GM12878 (cell line): ENCODE measurements around the gene OR4B1.

ENCODE experiments used
- BHLHE40 ChIP-seq, 2 experiments: fragments of 450-650 bp in 1 of 2; IDR thresholded peaks; 2 replicates each; pipeline ENCODE4 v1.6.1; 2011 to 2017; ENCODE audit warnings: low read depth in 2 of 2, borderline replicate concordance in 1 of 2, improper control_type of control experiment in 1 of 2, low read length in 1 of 2, mild to moderate bottlenecking in 1 of 2
- ZNF384 ChIP-seq: IDR thresholded peaks from 2 replicates; pipeline ENCODE4 v1.6.1; 2012; ENCODE audit warnings: low read depth, mild to moderate bottlenecking, low read length, improper control_type of control experiment, borderline replicate concordance
- TF ChIP-seq, protein P1 (sequence below), 3 experiments: IDR thresholded peaks in 2 of 3; conservative IDR thresholded peaks in 1 of 3; 2 replicates each; pipeline ENCODE4 v1.5.1; 2011; ENCODE audit warnings: low read depth in 3 of 3, low read length in 3 of 3, mild to moderate bottlenecking in 3 of 3, control low read depth in 2 of 3, moderate library complexity in 2 of 3, inconsistent platforms in 1 of 3, mixed read lengths in 1 of 3; ENCODE audit not compliant: control insufficient read depth in 2 of 3, insufficient read depth in 1 of 3; ENCODE audit errors: extremely low read depth in 1 of 3
- TF ChIP-seq, protein P2 (sequence below): fragments of 450-650 bp; IDR thresholded peaks from 2 replicates; pipeline ENCODE4 v1.6.1; 2016; ENCODE audit warnings: mild to moderate bottlenecking

DNA sequence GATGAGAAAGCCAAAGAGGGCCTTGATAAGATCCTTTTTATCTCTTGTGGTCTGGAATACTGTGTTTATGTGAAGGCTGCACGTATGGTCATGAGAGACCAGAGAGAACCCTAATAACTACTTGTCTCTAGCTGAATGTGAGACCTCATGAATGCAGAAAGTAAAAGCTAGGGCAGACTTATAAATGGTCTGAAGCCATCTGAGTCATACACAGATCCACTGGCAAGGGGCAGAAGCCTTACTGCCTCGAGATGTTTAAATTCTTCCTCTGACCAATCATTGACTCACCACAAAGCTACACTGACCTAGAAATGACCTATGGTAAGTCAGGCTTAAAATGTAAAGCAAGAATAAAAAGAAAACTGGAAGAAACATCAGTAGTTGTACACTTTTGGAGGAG, 22.7 kb upstream of the OR4B1 start:
- no peak for TF ChIP-seq ZNF384
- TF ChIP-seq, protein P1, sequence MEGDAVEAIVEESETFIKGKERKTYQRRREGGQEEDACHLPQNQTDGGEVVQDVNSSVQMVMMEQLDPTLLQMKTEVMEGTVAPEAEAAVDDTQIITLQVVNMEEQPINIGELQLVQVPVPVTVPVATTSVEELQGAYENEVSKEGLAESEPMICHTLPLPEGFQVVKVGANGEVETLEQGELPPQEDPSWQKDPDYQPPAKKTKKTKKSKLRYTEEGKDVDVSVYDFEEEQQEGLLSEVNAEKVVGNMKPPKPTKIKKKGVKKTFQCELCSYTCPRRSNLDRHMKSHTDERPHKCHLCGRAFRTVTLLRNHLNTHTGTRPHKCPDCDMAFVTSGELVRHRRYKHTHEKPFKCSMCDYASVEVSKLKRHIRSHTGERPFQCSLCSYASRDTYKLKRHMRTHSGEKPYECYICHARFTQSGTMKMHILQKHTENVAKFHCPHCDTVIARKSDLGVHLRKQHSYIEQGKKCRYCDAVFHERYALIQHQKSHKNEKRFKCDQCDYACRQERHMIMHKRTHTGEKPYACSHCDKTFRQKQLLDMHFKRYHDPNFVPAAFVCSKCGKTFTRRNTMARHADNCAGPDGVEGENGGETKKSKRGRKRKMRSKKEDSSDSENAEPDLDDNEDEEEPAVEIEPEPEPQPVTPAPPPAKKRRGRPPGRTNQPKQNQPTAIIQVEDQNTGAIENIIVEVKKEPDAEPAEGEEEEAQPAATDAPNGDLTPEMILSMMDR (IDR thresholded peaks at IDR 0.05 in 2 of 3, conservative IDR thresholded peaks at IDR 0.05 in 1 of 3; ENCODE audit: control insufficient read depth in 2 of 3, extremely low read depth in 1 of 3, insufficient read depth in 1 of 3, low read depth in 3 of 3, low read length in 3 of 3): no peak
- TF ChIP-seq, protein P2, sequence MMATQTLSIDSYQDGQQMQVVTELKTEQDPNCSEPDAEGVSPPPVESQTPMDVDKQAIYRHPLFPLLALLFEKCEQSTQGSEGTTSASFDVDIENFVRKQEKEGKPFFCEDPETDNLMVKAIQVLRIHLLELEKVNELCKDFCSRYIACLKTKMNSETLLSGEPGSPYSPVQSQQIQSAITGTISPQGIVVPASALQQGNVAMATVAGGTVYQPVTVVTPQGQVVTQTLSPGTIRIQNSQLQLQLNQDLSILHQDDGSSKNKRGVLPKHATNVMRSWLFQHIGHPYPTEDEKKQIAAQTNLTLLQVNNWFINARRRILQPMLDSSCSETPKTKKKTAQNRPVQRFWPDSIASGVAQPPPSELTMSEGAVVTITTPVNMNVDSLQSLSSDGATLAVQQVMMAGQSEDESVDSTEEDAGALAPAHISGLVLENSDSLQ: no peak
- no peak for TF ChIP-seq BHLHE40 (IDR thresholded peaks at IDR 0.05; ENCODE audit: borderline replicate concordance in 1 of 2, low read depth in 2 of 2, low read length in 1 of 2)
